ENCODE results near the gene LAYN.

DNA sequence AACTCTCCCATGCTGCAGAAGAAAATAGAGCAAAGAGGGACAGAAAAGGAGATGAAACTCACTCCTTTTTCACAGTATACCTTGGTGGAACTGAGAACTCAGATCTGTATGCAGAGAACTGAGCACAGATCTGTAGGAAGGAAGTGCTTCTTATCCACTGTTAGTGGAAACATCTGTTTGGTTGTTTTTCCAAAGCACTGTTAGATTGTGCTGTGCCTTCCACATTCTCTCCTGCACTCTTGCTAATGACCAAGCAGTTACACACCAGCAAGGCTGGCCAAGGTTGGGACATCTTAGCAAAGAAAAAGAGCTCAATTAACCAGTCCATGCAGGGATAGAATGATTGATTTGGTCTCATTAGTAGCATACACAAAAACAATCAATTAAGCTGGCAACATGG lies 41.6 kb downstream of the LAYN start:
- no peak for TF ChIP-seq POLR2AphosphoS5 (IDR thresholded peaks at IDR 0.05; ENCODE audit: control insufficient read depth, insufficient read depth, low read depth, low read length)
- TF ChIP-seq CTCF (IDR thresholded peaks at IDR 0.05 in 2 of 3, conservative IDR thresholded peaks at IDR 0.05 in 1 of 3; ENCODE audit: insufficient read depth in 2 of 3, low read depth in 1 of 3, low read length in 3 of 3), result no peak
- TF ChIP-seq POLR2A (conservative IDR thresholded peaks at IDR 0.05), result no peak
- no peak for TF ChIP-seq KLF1 (tag; IDR thresholded peaks at IDR 0.05)
- TF ChIP-seq, protein P1, sequence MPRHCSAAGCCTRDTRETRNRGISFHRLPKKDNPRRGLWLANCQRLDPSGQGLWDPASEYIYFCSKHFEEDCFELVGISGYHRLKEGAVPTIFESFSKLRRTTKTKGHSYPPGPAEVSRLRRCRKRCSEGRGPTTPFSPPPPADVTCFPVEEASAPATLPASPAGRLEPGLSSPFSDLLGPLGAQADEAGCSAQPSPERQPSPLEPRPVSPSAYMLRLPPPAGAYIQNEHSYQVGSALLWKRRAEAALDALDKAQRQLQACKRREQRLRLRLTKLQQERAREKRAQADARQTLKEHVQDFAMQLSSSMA (CRISPR knock-in tag; IDR thresholded peaks at IDR 0.05), result no peak
- no peak for TF ChIP-seq NR2C2 (CRISPR knock-in tag; IDR thresholded peaks at IDR 0.05)
- no peak for TF ChIP-seq NR2C2 (tag; IDR thresholded peaks at IDR 0.05)
- no peak for TF ChIP-seq SMARCA5 (IDR thresholded peaks at IDR 0.05)
- TF ChIP-seq ZNF277 (CRISPR knock-in tag; IDR thresholded peaks at IDR 0.05; ENCODE audit: borderline replicate concordance), result no peak
- TF ChIP-seq CEBPB (tag; IDR thresholded peaks at IDR 0.05), result no peak
- TF ChIP-seq CHD1 (IDR thresholded peaks at IDR 0.05; ENCODE audit: low read length), result no peak
- TF ChIP-seq, protein P2, sequence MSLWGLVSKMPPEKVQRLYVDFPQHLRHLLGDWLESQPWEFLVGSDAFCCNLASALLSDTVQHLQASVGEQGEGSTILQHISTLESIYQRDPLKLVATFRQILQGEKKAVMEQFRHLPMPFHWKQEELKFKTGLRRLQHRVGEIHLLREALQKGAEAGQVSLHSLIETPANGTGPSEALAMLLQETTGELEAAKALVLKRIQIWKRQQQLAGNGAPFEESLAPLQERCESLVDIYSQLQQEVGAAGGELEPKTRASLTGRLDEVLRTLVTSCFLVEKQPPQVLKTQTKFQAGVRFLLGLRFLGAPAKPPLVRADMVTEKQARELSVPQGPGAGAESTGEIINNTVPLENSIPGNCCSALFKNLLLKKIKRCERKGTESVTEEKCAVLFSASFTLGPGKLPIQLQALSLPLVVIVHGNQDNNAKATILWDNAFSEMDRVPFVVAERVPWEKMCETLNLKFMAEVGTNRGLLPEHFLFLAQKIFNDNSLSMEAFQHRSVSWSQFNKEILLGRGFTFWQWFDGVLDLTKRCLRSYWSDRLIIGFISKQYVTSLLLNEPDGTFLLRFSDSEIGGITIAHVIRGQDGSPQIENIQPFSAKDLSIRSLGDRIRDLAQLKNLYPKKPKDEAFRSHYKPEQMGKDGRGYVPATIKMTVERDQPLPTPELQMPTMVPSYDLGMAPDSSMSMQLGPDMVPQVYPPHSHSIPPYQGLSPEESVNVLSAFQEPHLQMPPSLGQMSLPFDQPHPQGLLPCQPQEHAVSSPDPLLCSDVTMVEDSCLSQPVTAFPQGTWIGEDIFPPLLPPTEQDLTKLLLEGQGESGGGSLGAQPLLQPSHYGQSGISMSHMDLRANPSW (CRISPR knock-in tag; IDR thresholded peaks at IDR 0.05), result no peak
- TF ChIP-seq, protein P3, sequence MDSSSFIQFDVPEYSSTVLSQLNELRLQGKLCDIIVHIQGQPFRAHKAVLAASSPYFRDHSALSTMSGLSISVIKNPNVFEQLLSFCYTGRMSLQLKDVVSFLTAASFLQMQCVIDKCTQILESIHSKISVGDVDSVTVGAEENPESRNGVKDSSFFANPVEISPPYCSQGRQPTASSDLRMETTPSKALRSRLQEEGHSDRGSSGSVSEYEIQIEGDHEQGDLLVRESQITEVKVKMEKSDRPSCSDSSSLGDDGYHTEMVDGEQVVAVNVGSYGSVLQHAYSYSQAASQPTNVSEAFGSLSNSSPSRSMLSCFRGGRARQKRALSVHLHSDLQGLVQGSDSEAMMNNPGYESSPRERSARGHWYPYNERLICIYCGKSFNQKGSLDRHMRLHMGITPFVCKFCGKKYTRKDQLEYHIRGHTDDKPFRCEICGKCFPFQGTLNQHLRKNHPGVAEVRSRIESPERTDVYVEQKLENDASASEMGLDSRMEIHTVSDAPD (CRISPR knock-in tag; IDR thresholded peaks at IDR 0.05), result no peak
- no peak for TF ChIP-seq CREB1 (IDR thresholded peaks at IDR 0.05)
- TF ChIP-seq CREB1 (CRISPR knock-in tag; IDR thresholded peaks at IDR 0.05), result no peak

Measured in K562 (cell line).